HEK293T (cell line): ENCODE data around the gene ADK.

ENCODE experiments used
- CTCF ChIA-PET: fragments of 350-600 bp; formaldehyde crosslinking; extraction: SDS; loops from one replicate; lab custom pipeline; 2021; ENCODE audit warnings: antibody characterized with exemption, inconsistent platforms; lab: Yijun Ruan, JAX
- POLR2A ChIA-PET: fragments of 350-600 bp; formaldehyde crosslinking; extraction: SDS; loops from one replicate; lab custom pipeline; 2020; ENCODE audit warnings: antibody characterized with exemption, inconsistent platforms; lab: Yijun Ruan, JAX
- DNase-seq: peaks from one replicate; pipeline ENCODE4 v3.0.0; 2012; ENCODE audit warnings: mixed read lengths; ENCODE audit errors: extremely low spot score
- ARNT ChIP-seq: fragments of 450-650 bp; IDR thresholded peaks from 2 replicates; pipeline ENCODE4 v1.6.1; 2017; ENCODE audit warnings: mild to moderate bottlenecking
- BHLHE40 ChIP-seq: fragments of 450-650 bp; IDR thresholded peaks from 2 replicates; pipeline ENCODE4 v1.6.1; 2016; ENCODE audit warnings: mild to moderate bottlenecking, moderate library complexity, borderline replicate concordance
- CTBP1 ChIP-seq: fragments of 450-650 bp; IDR thresholded peaks from 2 replicates; pipeline ENCODE4 v1.6.1; 2016; ENCODE audit warnings: borderline replicate concordance
- ELF4 ChIP-seq: fragments of 450-650 bp; IDR thresholded peaks from 2 replicates; pipeline ENCODE4 v1.6.1; 2017; ENCODE audit warnings: antibody characterized with exemption
- FOXA1 ChIP-seq: fragments of 450-650 bp; IDR thresholded peaks from 2 replicates; pipeline ENCODE4 v1.6.1; 2016; ENCODE audit warnings: mild to moderate bottlenecking
- FOXK2 ChIP-seq: fragments of 450-650 bp; IDR thresholded peaks from 2 replicates; pipeline ENCODE4 v1.6.1; 2016; ENCODE audit warnings: mild to moderate bottlenecking
- FOXM1 ChIP-seq: fragments of 450-650 bp; IDR thresholded peaks from 2 replicates; pipeline ENCODE4 v1.6.1; 2017; ENCODE audit warnings: mild to moderate bottlenecking, borderline replicate concordance
- HDGF ChIP-seq: fragments of 450-650 bp; IDR thresholded peaks from 2 replicates; pipeline ENCODE4 v1.6.1; 2017; ENCODE audit warnings: antibody characterized with exemption, borderline replicate concordance
- L3MBTL2 ChIP-seq: fragments of 450-650 bp; conservative IDR thresholded peaks from 2 replicates; pipeline ENCODE4 v1.6.1; 2016; ENCODE audit warnings: mild to moderate bottlenecking
- LEF1 ChIP-seq: fragments of 450-650 bp; IDR thresholded peaks from 2 replicates; pipeline ENCODE4 v1.6.1; 2017; ENCODE audit warnings: mild to moderate bottlenecking, borderline replicate concordance
- NFRKB ChIP-seq: fragments of 450-650 bp; IDR thresholded peaks from 2 replicates; pipeline ENCODE4 v1.6.1; 2016; ENCODE audit warnings: mild to moderate bottlenecking, moderate library complexity
- PKNOX1 ChIP-seq: fragments of 450-650 bp; IDR thresholded peaks from 2 replicates; pipeline ENCODE4 v1.6.1; 2016
- SP1 ChIP-seq: fragments of 450-650 bp; IDR thresholded peaks from 2 replicates; pipeline ENCODE4 v1.6.1; 2017
- SUZ12 ChIP-seq: fragments of 450-650 bp; IDR thresholded peaks from 2 replicates; pipeline ENCODE4 v1.6.1; 2016; ENCODE audit warnings: mild to moderate bottlenecking
- TARDBP ChIP-seq: fragments of 450-650 bp; IDR thresholded peaks from 2 replicates; pipeline ENCODE4 v1.6.1; 2016
- ZNF384 ChIP-seq: fragments of 450-650 bp; IDR thresholded peaks from 2 replicates; pipeline ENCODE4 v1.6.1; 2016

ADK gene

GRCh38 chr10:74150990-74151878 lies at the start of gene ADK:
Gene ADK, plus strand, starts transcription at chr10:74151221. Its CDS starts 58 bp downstream, at chr10:74151279.
- peak; percentile 98 for DNase-seq
- ChIA-PET CTCF (interaction anchor here (0.6 to 1.6 kb wide), 2 partner anchors 15 to 88 kb away, joined by 3 to 5 read pairs; no protein-coding TSS in a partner anchor), POLR2A (interaction anchor here (0.6 to 1.5 kb wide), 7 partner anchors 21 to 151 kb away, joined by 3 to 5 read pairs (median 4); no protein-coding TSS in a partner anchor)
- TF ChIP-seq LEF1 (no peak), ZNF384 (no peak), ARNT (no peak), SP1 (peak; percentile 25; the same call in 1 of the 2 replicates), PKNOX1 (peak; percentile 81), L3MBTL2 (peak; percentile 46), SUZ12 (no peak)

GRCh38 chr10:74103560-74104258 lies 47.3 kb upstream of the ADK start:
- TF ChIP-seq L3MBTL2: no peak
- TF ChIP-seq FOXA1: no peak
- no peak for TF ChIP-seq NFRKB
- no peak for TF ChIP-seq ARNT
- no peak for TF ChIP-seq SUZ12
- no peak for TF ChIP-seq FOXM1
- no peak for TF ChIP-seq PKNOX1
- no peak for TF ChIP-seq FOXK2
- no peak for TF ChIP-seq ZNF384
- ChIA-PET CTCF (interaction anchor here (0.9 to 1.3 kb wide), 5 partner anchors 11 to 224 kb away, joined by 3 to 7 read pairs (median 4); no protein-coding TSS in a partner anchor), POLR2A (no interaction called here)
- peak; percentile 52 for DNase-seq

- TF ChIP-seq HDGF (no peak), ZNF384 (no peak), LEF1 (no peak), PKNOX1 (no peak), L3MBTL2 (no peak)
- ChIA-PET CTCF (interaction anchor here (1.3 kb wide), 1 partner anchor 218 kb away, joined by 7 read pairs; no protein-coding TSS in a partner anchor), POLR2A (no interaction called here)
- no peak for DNase-seq
These were observed 46.5 kb upstream of the ADK start for GRCh38 chr10:74104480-74104879.

GRCh38 chr10:74104996-74105395 lies 46.0 kb upstream of the ADK start:
- POLR2A ChIA-PET: no interaction called here
- CTCF ChIA-PET: no interaction called here
- no peak for DNase-seq
- TF ChIP-seq TARDBP (no peak), FOXA1 (no peak), ELF4 (no peak), SP1 (no peak), L3MBTL2 (no peak), LEF1 (no peak), BHLHE40 (no peak), FOXM1 (no peak), SUZ12 (no peak), PKNOX1 (no peak), HDGF (no peak), CTBP1 (no peak), NFRKB (no peak)

- DNase-seq: no peak
- no peak for TF ChIP-seq LEF1
- no peak for TF ChIP-seq FOXM1
- TF ChIP-seq BHLHE40: no peak
- ChIA-PET POLR2A (interaction anchor here (0.5 kb wide), 1 partner anchor 146 kb away, joined by 4 read pairs; no protein-coding TSS in a partner anchor), CTCF (no interaction called here)
These were observed 43.6 kb upstream of the ADK start for GRCh38 chr10:74107391-74107790.
